Tibial nerve (tissue), 3 donors: ENCODE data around the gene GRIP2.

Experiments used
- POLR2A ChIP-seq, 2 donors: fragments of 450-650 bp; IDR thresholded peaks; one replicate each; pipeline ENCODE4 v1.6.1; 2017; ENCODE audit warnings: antibody characterized with exemption in 2 of 2, mild to moderate bottlenecking in 2 of 2, moderate library complexity in 2 of 2
- TF ChIP-seq, protein P1 (sequence below), 5 experiments: fragments of 200-600 bp in 3 of 5; fragments of 450-650 bp in 2 of 5; sonication (generic) in 3 of 5; IDR thresholded peaks; one replicate each; pipeline ENCODE4 v1.5.1; 2016 to 2019; ENCODE audit warnings: antibody characterized with exemption in 5 of 5, mild to moderate bottlenecking in 3 of 5, moderate library complexity in 2 of 5

DNA sequence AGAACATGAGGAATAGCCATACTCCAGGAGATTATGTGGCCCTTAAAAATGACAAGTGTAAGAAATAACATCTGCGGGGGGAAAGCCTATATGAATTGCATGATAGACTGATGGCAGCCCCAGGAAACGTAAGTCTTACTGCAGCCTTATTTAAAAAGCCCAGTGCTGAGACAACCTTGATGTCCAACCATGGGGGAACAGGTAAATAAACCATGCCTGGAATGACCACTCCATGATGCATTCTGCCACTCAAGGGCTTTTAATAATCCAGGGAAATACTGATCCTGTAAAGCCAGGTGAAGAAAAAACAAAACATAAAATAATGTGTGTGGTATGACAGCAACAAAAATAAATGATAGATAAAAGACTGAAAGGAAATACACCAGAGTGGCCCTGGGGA, 46.5 kb upstream of the GRIP2 start:
- TF ChIP-seq, protein P1, sequence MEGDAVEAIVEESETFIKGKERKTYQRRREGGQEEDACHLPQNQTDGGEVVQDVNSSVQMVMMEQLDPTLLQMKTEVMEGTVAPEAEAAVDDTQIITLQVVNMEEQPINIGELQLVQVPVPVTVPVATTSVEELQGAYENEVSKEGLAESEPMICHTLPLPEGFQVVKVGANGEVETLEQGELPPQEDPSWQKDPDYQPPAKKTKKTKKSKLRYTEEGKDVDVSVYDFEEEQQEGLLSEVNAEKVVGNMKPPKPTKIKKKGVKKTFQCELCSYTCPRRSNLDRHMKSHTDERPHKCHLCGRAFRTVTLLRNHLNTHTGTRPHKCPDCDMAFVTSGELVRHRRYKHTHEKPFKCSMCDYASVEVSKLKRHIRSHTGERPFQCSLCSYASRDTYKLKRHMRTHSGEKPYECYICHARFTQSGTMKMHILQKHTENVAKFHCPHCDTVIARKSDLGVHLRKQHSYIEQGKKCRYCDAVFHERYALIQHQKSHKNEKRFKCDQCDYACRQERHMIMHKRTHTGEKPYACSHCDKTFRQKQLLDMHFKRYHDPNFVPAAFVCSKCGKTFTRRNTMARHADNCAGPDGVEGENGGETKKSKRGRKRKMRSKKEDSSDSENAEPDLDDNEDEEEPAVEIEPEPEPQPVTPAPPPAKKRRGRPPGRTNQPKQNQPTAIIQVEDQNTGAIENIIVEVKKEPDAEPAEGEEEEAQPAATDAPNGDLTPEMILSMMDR (IDR thresholded peaks at IDR 0.05): no peak
- no peak for TF ChIP-seq POLR2A (IDR thresholded peaks at IDR 0.05)
